Uterus (tissue), 4 donors: ENCODE data around the gene SYT13. TPM values are rescaled to one million over a fixed set of nuclear protein-coding genes. Genes with fewer than 3 reads are reported as not detected.
"Not testable (repeated sequence)": the region's sequence is repeated elsewhere in the genome, so short reads cannot be mapped to it uniquely, and the experiment has no call there.

Source experiments
- DNase-seq, 2 donors: peaks; one replicate each; pipeline ENCODE4 v3.0.0-alpha.2; 2019 to 2020
- H3K27ac ChIP-seq, 2 donors: fragments of 200-600 bp; sonication (generic); 1 replicate in 1 of 2; 2 replicates in 1 of 2; pipeline ENCODE4 v1.5.1; 2016 to 2018
- H3K27me3 ChIP-seq, 2 donors: fragments of 200-600 bp; sonication (generic); one replicate each; pipeline ENCODE4 v1.5.1; 2018 to 2019; ENCODE audit warnings: control low read depth in 1 of 2
- H3K36me3 ChIP-seq, 2 donors: fragments of 200-600 bp; sonication (generic); one replicate each; pipeline ENCODE4 v1.5.1; 2019; ENCODE audit warnings: control low read depth in 1 of 2
- H3K4me1 ChIP-seq, 2 donors: fragments of 200-600 bp; sonication (generic); one replicate each; pipeline ENCODE4 v1.5.1; 2018 to 2019; ENCODE audit warnings: control low read depth in 1 of 2
- H3K4me3 ChIP-seq, 2 donors: fragments of 200-600 bp; sonication (generic); 1 replicate in 1 of 2; 2 replicates in 1 of 2; pipeline ENCODE4 v1.5.1; 2018 to 2019; ENCODE audit warnings: mild to moderate bottlenecking in 1 of 2
- H3K9me3 ChIP-seq, 2 donors: fragments of 200-600 bp; sonication (generic); one replicate each; pipeline ENCODE4 v1.5.1; 2019; ENCODE audit warnings: control low read depth in 1 of 2
- POLR2A ChIP-seq, 2 donors: fragments of 450-650 bp; IDR thresholded peaks; one replicate each; pipeline ENCODE4 v1.6.1; 2016; ENCODE audit warnings: antibody characterized with exemption in 2 of 2, mild to moderate bottlenecking in 1 of 2, moderate library complexity in 1 of 2
- intact Hi-C: fragments of 100-400 bp; cut with DNase I; formaldehyde crosslinking; loops from one replicate; pipeline ENCODE4 v1.15.1; 2023; ENCODE audit warnings: low total_unique reads
- total RNA-seq, 4 donors: library from RNA; depleted of rRNA in 3 of 4; stranded (reverse); fragments of >200 nt in 3 of 4; gene quantifications; one replicate each; pipeline versions ENCODE4 v1.1.0 to v1.2.4, GENCODE V29; 2014 to 2023
- TF ChIP-seq, protein P1 (sequence below), 4 experiments: fragments of 200-600 bp in 2 of 4; fragments of 450-650 bp in 2 of 4; sonication (generic) in 2 of 4; IDR thresholded peaks; one replicate each; pipeline ENCODE4 v1.5.1; 2016 to 2019; ENCODE audit warnings: antibody characterized with exemption in 4 of 4, mild to moderate bottlenecking in 2 of 4, moderate library complexity in 1 of 4
- donor health status: DM: yes; HTN: yes; CAD: no.

Gene SYT13
- total RNA-seq, 4 donors from 2014 or later = 4.9 TPM; not detected in 3

DNA sequence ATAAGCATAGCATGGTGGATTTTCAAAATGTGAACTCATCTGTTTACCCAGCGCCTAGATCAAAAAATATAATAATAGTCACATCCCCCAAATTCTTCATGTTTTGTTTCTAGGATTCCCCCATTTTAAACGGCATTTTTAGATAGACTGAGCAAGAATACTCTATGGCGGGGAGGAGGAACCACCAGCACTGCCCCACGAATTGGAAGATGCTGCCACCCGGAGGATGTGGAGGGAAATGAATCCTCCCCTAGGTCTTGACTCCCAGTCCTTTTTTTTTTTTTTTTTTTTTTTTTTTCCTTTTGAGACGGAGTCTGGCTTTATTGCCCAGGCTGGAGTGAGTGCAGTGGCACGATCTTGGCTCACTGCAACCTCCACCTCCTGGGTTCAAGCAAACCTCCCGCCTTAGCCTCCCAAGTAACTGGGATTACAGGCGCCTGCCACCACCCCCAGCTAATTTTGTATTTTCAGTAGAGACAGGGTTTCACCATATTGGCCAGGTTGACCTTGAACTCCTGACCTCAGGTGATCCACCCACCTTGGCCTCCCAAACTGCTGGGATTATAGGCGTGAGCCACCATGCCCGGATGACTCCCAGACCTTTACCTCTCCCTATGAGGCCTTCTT is 7.5 kb upstream of the SYT13 start:
- intact Hi-C loops, H3K27ac ChIP-seq, H3K4me3 ChIP-seq, H3K36me3 ChIP-seq, H3K9me3 ChIP-seq, H3K27me3 ChIP-seq, H3K4me1 ChIP-seq: not testable (repeated sequence)
- TF ChIP-seq, protein P1, sequence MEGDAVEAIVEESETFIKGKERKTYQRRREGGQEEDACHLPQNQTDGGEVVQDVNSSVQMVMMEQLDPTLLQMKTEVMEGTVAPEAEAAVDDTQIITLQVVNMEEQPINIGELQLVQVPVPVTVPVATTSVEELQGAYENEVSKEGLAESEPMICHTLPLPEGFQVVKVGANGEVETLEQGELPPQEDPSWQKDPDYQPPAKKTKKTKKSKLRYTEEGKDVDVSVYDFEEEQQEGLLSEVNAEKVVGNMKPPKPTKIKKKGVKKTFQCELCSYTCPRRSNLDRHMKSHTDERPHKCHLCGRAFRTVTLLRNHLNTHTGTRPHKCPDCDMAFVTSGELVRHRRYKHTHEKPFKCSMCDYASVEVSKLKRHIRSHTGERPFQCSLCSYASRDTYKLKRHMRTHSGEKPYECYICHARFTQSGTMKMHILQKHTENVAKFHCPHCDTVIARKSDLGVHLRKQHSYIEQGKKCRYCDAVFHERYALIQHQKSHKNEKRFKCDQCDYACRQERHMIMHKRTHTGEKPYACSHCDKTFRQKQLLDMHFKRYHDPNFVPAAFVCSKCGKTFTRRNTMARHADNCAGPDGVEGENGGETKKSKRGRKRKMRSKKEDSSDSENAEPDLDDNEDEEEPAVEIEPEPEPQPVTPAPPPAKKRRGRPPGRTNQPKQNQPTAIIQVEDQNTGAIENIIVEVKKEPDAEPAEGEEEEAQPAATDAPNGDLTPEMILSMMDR (IDR thresholded peaks at IDR 0.05) = peak; percentile 54 to 61 (median 56)
- peak; percentile 80 to 81 for DNase-seq

DNA sequence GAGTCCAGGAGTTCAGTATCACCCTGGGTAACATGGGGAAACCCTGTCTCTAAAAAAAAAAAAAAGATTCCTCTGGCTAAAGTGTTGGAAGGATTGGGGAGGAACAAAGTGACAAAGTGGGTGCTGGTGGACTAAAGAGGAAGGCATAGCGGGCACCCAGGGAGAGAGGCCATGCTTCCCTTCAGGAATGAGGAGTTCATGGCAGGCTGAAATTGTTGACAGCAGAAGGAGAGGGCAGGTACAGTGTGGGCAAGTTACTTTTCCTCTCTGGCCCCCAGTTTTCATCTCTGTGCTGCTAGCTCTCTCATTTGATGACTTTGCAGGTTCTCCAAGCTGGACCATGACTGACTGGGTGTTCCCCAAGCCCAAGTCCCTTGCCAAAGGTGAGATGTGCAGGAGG is 4.4 kb upstream of the SYT13 start:
- no peaks in the 10 kb centered on the region for H3K4me1 ChIP-seq

DNA sequence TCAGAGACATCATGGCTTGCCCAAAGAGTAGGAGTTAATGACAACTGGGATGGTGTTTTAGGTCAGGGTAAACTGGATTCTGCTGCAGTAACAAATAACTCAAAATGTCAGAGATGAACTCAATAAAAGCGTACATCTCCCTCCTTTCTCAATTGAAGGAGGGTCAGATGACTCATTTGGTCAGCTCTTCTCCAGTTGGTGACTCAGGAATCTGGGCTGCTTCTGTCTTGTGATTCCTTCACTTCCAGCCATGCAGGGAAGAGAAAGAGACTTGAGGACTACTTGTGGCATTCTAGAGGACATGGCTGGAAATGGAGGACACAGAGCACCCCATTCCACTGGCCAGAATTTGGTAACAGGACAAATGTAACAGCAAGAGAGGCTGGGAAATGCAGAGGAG is 3.2 kb upstream of the SYT13 start:
- Histone ChIP-seq H3K36me3 (no peaks in the 10 kb centered on the region), H3K4me1 (no peaks in the 10 kb centered on the region), H3K9me3 (peaks cover 0 to 2% of the 10 kb centered on the region in 2 donors), H3K4me3 (no peak overlapping the region), H3K27me3 (peaks cover 5 to 16% of the 10 kb centered on the region in 2 donors), H3K27ac (no peak overlapping the region)
- no peak for DNase-seq
- intact Hi-C loops = no loop called here
- TF ChIP-seq, protein P1 (IDR thresholded peaks at IDR 0.05) = no peak

More for the DNA sequence above, 4.4 kb upstream of the SYT13 start:
- Histone ChIP-seq H3K27ac (no peak overlapping the region), H3K27me3 (peaks cover 5 to 7% of the 10 kb centered on the region in 2 donors), H3K4me3 (no peak overlapping the region), H3K36me3 (no peaks in the 10 kb centered on the region), H3K9me3 (peaks cover 0 to 2% of the 10 kb centered on the region in 2 donors)
- intact Hi-C loops = no loop called here
- no peak for DNase-seq
- TF ChIP-seq POLR2A (IDR thresholded peaks at IDR 0.05) = no peak
- TF ChIP-seq, protein P1 (IDR thresholded peaks at IDR 0.05) = no peak

DNA sequence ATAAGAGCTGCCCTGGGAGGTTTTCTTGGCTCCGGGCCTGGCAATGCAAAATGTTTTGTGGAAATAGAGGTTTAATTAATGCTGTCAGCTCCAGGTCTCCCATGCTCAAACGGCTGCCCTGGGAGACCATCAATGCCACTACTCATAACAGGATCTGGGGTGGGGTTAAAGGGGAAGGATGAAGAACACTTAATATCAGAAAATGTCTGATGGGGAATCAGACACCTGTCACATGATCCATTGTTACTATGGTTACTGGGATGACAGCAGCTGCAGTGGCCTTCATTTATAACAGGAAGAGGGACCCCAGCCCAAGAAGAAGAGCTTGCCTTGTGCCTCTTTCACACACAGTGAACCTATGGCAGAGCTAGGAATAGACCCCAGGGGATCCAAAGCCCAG is 2.2 kb upstream of the SYT13 start:
- intact Hi-C loops = no loop called here

DNA sequence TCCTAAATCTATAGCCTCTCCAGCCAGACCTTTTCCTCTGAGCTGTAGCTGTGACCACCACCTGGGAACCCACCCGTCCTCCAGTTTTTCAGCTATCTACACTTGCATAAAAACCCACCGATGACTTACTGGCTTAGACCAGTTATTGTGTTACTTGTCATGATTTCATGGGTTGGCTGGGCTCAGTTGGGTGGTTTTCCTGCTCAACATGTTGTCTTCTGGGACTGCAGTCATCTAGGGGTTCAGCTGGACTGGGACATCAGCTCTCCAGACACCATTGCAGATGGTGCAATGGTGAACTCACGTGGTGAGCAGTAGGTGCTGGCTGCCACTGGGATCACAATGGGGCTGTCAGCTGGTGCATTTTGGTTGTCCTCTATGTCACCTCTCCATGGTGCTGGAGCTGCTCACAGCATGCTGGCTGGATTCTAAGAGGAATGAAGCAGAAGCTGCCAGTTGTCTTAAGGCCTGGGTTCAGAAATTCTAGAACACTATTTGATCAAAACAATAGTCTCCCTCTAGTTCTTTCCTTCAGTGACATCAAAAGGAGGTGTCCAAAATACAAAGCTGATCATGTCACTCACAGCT is 1.3 kb upstream of the SYT13 start:
- H3K4me3 ChIP-seq = no peak overlapping the region
- no peak for TF ChIP-seq POLR2A (IDR thresholded peaks at IDR 0.05)
- TF ChIP-seq, protein P1 (IDR thresholded peaks at IDR 0.05) = no peak
- peaks cover 5 to 16% of the 10 kb centered on the region in 2 donors for H3K27me3 ChIP-seq

More for the DNA sequence above, 2.2 kb upstream of the SYT13 start:
- H3K4me1 ChIP-seq = no peaks in the 10 kb centered on the region
- DNase-seq = no peak
- no peak overlapping the region for H3K4me3 ChIP-seq
- no peaks in the 10 kb centered on the region for H3K36me3 ChIP-seq
- H3K27me3 ChIP-seq = peaks cover 5 to 16% of the 10 kb centered on the region in 2 donors
- peaks cover 0 to 2% of the 10 kb centered on the region in 2 donors for H3K9me3 ChIP-seq
- no peak overlapping the region for H3K27ac ChIP-seq
- TF ChIP-seq, protein P1 (IDR thresholded peaks at IDR 0.05) = no peak

More for the DNA sequence above, 1.3 kb upstream of the SYT13 start:
- no peak for DNase-seq
- peaks cover 0 to 2% of the 10 kb centered on the region in 2 donors for H3K9me3 ChIP-seq
- H3K27ac ChIP-seq = no peak overlapping the region
- intact Hi-C loops = no loop called here
- no peaks in the 10 kb centered on the region for H3K36me3 ChIP-seq
- no peaks in the 10 kb centered on the region for H3K4me1 ChIP-seq
